Adrenal gland (tissue), 5 donors: Measurements from ENCODE around the gene H6PD.

Experiments used
- POLR2A ChIP-seq, 2 donors: fragments of 450-650 bp; IDR thresholded peaks; one replicate each; pipeline ENCODE4 v1.6.1; 2017; ENCODE audit warnings: antibody characterized with exemption in 2 of 2, mild to moderate bottlenecking in 2 of 2, moderate library complexity in 1 of 2
- TF ChIP-seq, protein P1 (sequence below), 6 experiments: fragments of 450-650 bp in 4 of 6; fragments of 200-600 bp in 2 of 6; sonication (generic) in 1 of 6; IDR thresholded peaks; 1 replicate in 5 of 6; 2 replicates in 1 of 6; pipeline versions ENCODE4 v1.5.1 to v1.8.0; 2016 to 2021; ENCODE audit warnings: antibody characterized with exemption in 6 of 6, mild to moderate bottlenecking in 2 of 6, moderate library complexity in 1 of 6
- donor health status: DM: no; HTN: no; CAD: no.

DNA sequence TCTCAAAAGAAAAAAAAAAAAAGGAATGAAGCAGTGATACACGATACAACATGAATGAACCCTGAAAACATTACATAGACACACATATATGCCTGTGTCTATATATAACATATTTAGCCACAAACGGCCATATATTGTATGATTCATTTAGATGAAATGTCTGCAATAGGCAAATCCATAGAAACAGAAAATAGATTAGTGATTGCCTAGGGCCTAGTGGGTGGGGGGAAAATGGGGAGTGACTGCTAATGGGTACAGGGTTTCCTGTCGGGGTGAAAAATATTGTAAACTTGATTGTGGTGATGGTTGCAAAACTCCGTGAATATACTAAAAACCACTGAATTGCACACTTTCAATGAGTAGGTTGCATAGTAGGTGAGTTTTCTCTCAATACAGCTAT, 6.0 kb upstream of the H6PD start:
- TF ChIP-seq, protein P1, sequence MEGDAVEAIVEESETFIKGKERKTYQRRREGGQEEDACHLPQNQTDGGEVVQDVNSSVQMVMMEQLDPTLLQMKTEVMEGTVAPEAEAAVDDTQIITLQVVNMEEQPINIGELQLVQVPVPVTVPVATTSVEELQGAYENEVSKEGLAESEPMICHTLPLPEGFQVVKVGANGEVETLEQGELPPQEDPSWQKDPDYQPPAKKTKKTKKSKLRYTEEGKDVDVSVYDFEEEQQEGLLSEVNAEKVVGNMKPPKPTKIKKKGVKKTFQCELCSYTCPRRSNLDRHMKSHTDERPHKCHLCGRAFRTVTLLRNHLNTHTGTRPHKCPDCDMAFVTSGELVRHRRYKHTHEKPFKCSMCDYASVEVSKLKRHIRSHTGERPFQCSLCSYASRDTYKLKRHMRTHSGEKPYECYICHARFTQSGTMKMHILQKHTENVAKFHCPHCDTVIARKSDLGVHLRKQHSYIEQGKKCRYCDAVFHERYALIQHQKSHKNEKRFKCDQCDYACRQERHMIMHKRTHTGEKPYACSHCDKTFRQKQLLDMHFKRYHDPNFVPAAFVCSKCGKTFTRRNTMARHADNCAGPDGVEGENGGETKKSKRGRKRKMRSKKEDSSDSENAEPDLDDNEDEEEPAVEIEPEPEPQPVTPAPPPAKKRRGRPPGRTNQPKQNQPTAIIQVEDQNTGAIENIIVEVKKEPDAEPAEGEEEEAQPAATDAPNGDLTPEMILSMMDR (IDR thresholded peaks at IDR 0.05) = no peak
- TF ChIP-seq POLR2A (IDR thresholded peaks at IDR 0.05) = no peak
